T-helper 1 cell (primary cell): ENCODE measurements around the gene CNTNAP3.
"Not testable (repeated sequence)": the region's sequence is repeated elsewhere in the genome, so short reads cannot be mapped to it uniquely, and the experiment has no call there.

Experiments
- DNase-seq, 5 donors: peaks; one replicate each; pipeline ENCODE4 v3.0.0-alpha.2; 2012 to 2020

CNTNAP3 gene

GRCh38 chr9:39067683-39068082 lies 220.3 kb downstream of the CNTNAP3 start:
- DNase-seq = not testable (repeated sequence)

DNA sequence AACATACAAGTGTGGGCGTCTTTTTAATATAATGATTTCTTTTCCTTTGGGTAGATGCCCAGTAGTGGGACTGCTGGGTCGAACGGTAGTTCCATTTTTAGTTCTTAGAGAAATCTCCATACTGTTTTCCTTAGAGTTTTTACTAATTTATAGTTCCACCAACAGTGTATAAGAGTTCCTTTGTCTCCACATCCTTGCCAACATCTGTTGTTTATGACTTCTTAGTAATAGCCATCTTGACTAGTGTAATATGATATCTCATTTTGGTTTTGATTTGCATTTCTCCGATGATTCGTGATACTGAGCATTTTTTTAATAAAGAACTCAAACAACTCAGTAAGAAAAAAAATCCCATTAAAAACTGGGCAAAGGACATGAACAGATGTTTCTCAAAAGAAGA lies 225.0 kb downstream of the CNTNAP3 start:
- DNase-seq = not testable (repeated sequence)

- not testable (repeated sequence) for DNase-seq
Observed at GRCh38 chr9:39054453-39054852, 233.5 kb downstream of the CNTNAP3 start.

DNA sequence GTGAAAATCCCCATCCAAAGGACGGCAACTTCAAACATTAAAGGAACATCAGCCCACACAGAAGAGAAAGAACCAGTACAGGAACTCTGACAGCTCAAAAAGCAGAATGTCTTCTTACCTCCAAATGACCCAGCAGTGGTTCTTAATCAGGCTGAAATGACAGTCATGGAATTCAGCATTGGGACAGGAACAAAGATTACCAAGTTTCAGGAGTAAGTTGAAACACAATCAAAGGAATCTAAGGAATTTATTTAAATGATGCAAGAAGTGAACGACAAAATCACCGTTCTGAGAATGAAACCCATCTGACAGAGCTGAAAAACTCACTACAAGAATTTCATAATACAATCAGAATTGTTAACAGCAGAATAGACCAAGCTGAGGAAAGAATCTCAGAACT lies 241.1 kb downstream of the CNTNAP3 start:
- not testable (repeated sequence) for DNase-seq

- not testable (repeated sequence) for DNase-seq
Observed at GRCh38 chr9:39042352-39042803, 245.6 kb downstream of the CNTNAP3 start.

- DNase-seq = not testable (repeated sequence)
Observed at GRCh38 chr9:39041774-39042173, 246.2 kb downstream of the CNTNAP3 start.

DNA sequence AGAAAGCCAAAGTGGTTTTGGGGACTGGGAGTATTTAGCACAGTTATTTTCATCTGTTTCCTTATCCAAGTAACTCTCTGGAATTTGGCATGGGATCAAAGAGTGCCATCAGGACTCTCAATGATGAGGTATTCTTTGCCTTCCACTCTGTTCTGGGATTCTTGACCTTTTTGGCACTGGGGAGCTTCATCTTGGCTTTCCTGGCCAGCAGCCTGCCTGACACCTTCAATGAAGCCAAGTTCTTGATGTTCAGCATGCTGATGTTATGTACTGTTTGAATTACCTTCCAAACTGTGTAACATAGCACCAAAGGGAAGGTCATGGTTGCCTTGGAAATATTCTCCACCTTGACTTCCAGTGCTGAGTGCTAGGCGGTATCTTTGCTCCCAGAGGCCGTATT lies 248.8 kb downstream of the CNTNAP3 start:
- DNase-seq = not testable (repeated sequence)

GRCh38 chr9:39038221-39038620 lies 249.7 kb downstream of the CNTNAP3 start:
- DNase-seq = not testable (repeated sequence)

DNA sequence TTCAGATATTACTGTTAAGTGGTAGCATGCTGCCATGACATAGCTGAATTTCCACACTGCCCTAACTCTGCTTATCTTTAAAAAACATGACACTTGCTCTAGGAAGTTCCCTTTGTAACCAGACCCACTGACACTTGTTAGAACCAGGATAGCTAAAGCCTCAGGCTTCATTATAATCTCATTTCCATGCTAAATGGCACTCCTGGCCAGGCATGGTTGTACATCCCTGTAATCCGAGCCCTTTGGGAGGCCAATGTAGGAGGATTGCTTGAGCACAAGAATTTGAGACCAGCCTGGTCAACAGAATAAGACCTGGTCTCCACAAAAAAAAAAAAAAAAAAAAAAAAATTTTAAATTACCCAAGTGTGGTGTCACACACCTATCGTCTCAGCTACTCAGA lies 254.1 kb downstream of the CNTNAP3 start:
- not testable (repeated sequence) for DNase-seq

- DNase-seq = not testable (repeated sequence)
Observed at GRCh38 chr9:39030204-39031019, 257.6 kb downstream of the CNTNAP3 start.

- not testable (repeated sequence) for DNase-seq
Observed at GRCh38 chr9:39028855-39029254, 259.1 kb downstream of the CNTNAP3 start.

DNA sequence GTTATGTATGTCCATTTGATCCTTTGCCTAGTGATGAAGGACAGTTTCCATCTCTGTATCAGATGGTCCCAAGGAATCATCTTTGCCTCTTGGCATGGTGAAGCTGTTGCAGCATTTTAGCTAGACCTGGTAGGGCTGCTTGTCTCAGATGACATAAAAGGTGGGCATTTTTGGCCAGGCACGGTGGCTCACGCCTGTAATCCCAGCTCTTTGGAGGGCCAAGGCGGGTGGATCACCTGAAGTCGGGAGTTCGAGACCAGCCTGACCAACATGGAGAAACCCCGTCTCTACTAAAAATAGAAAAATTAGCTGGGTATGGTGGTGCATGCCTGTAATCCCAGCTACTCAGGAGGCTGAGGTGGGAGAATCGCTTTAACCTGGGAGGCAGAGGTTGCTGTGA lies 259.8 kb downstream of the CNTNAP3 start:
- DNase-seq = not testable (repeated sequence)

GRCh38 chr9:39025911-39026588 lies 261.9 kb downstream of the CNTNAP3 start:
- DNase-seq = not testable (repeated sequence)
